Smooth muscle cell (in vitro differentiated cells): Measurements from ENCODE around the gene KANK2. TPM values are rescaled to one million over a fixed set of nuclear protein-coding genes. Genes with fewer than 3 reads are reported as not detected.
"Not testable (repeated sequence)": the region's sequence is repeated elsewhere in the genome, so short reads cannot be mapped to it uniquely, and the experiment has no call there.

Experiments used
- DNase-seq: peaks from one replicate; lab custom pipeline; 2025; ENCODE audit not compliant: unreplicated experiment; lab: John Stamatoyannopoulos, UW
- H2AFZ ChIP-seq: fragments of 200-600 bp; sonication (generic); 2 replicates; pipeline ENCODE4 v1.6.0; 2016; ENCODE audit warnings: antibody characterized with exemption, low read depth, mild to moderate bottlenecking
- H3F3A ChIP-seq: fragments of 200-600 bp; sonication (generic); 2 replicates; pipeline ENCODE4 v1.6.0; 2017; ENCODE audit warnings: antibody characterized with exemption, low read depth
- H3K27ac ChIP-seq: fragments of 200-600 bp; sonication (generic); 2 replicates; pipeline ENCODE4 v1.5.1; 2016; ENCODE audit warnings: low read depth, mild to moderate bottlenecking
- H3K27me3 ChIP-seq: fragments of 200-600 bp; sonication (generic); 2 replicates; pipeline ENCODE4 v1.6.1; 2016; ENCODE audit warnings: low read depth, mild to moderate bottlenecking
- H3K36me3 ChIP-seq: fragments of 200-600 bp; sonication (generic); 2 replicates; pipeline ENCODE4 v1.5.1; 2016; ENCODE audit warnings: low read depth
- H3K4me1 ChIP-seq: fragments of 200-600 bp; sonication (generic); 2 replicates; pipeline ENCODE4 v1.5.1; 2016; ENCODE audit warnings: low read depth
- H3K4me2 ChIP-seq: fragments of 200-600 bp; sonication (generic); 2 replicates; pipeline ENCODE4 v1.6.0; 2016; ENCODE audit warnings: mild to moderate bottlenecking
- H3K4me3 ChIP-seq: fragments of 200-600 bp; sonication (generic); 2 replicates; pipeline ENCODE4 v1.5.1; 2016; ENCODE audit warnings: mild to moderate bottlenecking
- H3K79me2 ChIP-seq: fragments of 200-600 bp; sonication (generic); 2 replicates; pipeline ENCODE4 v1.6.0; 2016; ENCODE audit warnings: low read depth, mild to moderate bottlenecking
- H3K9ac ChIP-seq: fragments of 200-600 bp; sonication (generic); 2 replicates; pipeline ENCODE4 v1.6.0; 2016; ENCODE audit warnings: low read depth
- H3K9me3 ChIP-seq: fragments of 200-600 bp; sonication (generic); replicated peaks from 2 replicates; pipeline ENCODE4 v1.5.1; 2016; ENCODE audit warnings: low read depth
- H4K20me1 ChIP-seq: fragments of 200-600 bp; sonication (generic); 2 replicates; pipeline ENCODE4 v1.6.0; 2016; ENCODE audit warnings: low read depth
- CTCF ChIP-seq: fragments of 200-600 bp; sonication (generic); IDR thresholded peaks from 2 replicates; pipeline ENCODE4 v1.5.1; 2017; ENCODE audit warnings: borderline replicate concordance, mild to moderate bottlenecking, antibody characterized with exemption; ENCODE audit not compliant: insufficient read depth, poor library complexity, severe bottlenecking
- WGBS: methylation state at CpG from one replicate; pipeline ENCODE4 v1.1.7; 2016; ENCODE audit warnings: low lambda C conversion rate; 5-methylcytosine and 5-hydroxymethylcytosine counted together
- polyA plus RNA-seq: library from polyadenylated mRNA; unstranded; fragments of >200 nt; fragmentation: Nextera tagmentation; extraction: Ambion mirVana; gene quantifications from 2 replicates; pipeline ENCODE4 v1.2.1, GENCODE V29; 2016
- total RNA-seq: library from RNA; depleted of rRNA; stranded (reverse); fragments of >200 nt; gene quantifications from 2 replicates; pipeline ENCODE4 v1.2.3, GENCODE V29; 2014

Gene KANK2
- total and polyA plus RNA-seq, 2 experiments from 2014 or later: 28.1 to 32.0 TPM

- Histone ChIP-seq H2AFZ (no peak overlapping the region), H3F3A (peaks cover 5% of the 10 kb centered on the region), H3K36me3 (peaks cover 4% of the 10 kb centered on the region), H3K4me3 (no peak overlapping the region), H3K27ac (no peak overlapping the region), H4K20me1 (no peaks in the 10 kb centered on the region), H3K4me1 (no peaks in the 10 kb centered on the region), H3K9me3 (no peaks in the 10 kb centered on the region), H3K79me2 (peaks cover 19% of the 10 kb centered on the region), H3K4me2 (no peak overlapping the region), H3K9ac (no peak overlapping the region), H3K27me3 (no peaks in the 10 kb centered on the region)
- DNase-seq: no peak
- no peak for TF ChIP-seq CTCF
- 84% methylated on average over 11 of the region's 11 CpGs for WGBS
Measured at GRCh38 chr19:11179716-11180297, 17.5 kb downstream of the KANK2 start.

GRCh38 chr19:11179145-11179465 lies 18.2 kb downstream of the KANK2 start:
- not testable (repeated sequence) for H3K4me2 ChIP-seq

GRCh38 chr19:11177592-11177991 lies 19.8 kb downstream of the KANK2 start:
- H3K4me3 ChIP-seq: no peak overlapping the region
- no peak overlapping the region for H3K4me2 ChIP-seq
- H3K4me1 ChIP-seq: no peaks in the 10 kb centered on the region
- H3K9ac ChIP-seq: no peak overlapping the region
- H3K9me3 ChIP-seq: no peaks in the 10 kb centered on the region
- H3K36me3 ChIP-seq: no peaks in the 10 kb centered on the region
- no peak for TF ChIP-seq CTCF
- DNase-seq: no peak
- no peaks in the 10 kb centered on the region for H4K20me1 ChIP-seq
- no peak overlapping the region for H2AFZ ChIP-seq
- H3F3A ChIP-seq: peaks cover 5% of the 10 kb centered on the region
- no peak overlapping the region for H3K27ac ChIP-seq
- 95% methylated on average over 9 of the region's 9 CpGs for WGBS
- H3K27me3 ChIP-seq: no peaks in the 10 kb centered on the region
- H3K79me2 ChIP-seq: peaks cover 5% of the 10 kb centered on the region

More at GRCh38 chr19:11179145-11179465, 18.2 kb downstream of the KANK2 start:
- not testable (repeated sequence) for H4K20me1 ChIP-seq, H3K9ac ChIP-seq, DNase-seq, H3K27me3 ChIP-seq, H3K36me3 ChIP-seq, H2AFZ ChIP-seq, H3F3A ChIP-seq, H3K4me3 ChIP-seq, H3K27ac ChIP-seq, H3K4me1 ChIP-seq, H3K9me3 ChIP-seq
- WGBS: 94% methylated on average over 9 of the region's 9 CpGs
- H3K79me2 ChIP-seq: peaks cover 14% of the 10 kb centered on the region

- no peaks in the 10 kb centered on the region for H4K20me1 ChIP-seq
- H2AFZ ChIP-seq: no peak overlapping the region
- whole genome bisulfite sequencing: 96% methylated on average over 18 of the region's 18 CpGs
- H3K27ac ChIP-seq: no peak overlapping the region
- peaks cover 5% of the 10 kb centered on the region for H3K79me2 ChIP-seq
- no peak for TF ChIP-seq CTCF
- H3K27me3 ChIP-seq: no peaks in the 10 kb centered on the region
- H3K4me2 ChIP-seq: no peak overlapping the region
- DNase-seq: no peak
- no peaks in the 10 kb centered on the region for H3K4me1 ChIP-seq
- no peak overlapping the region for H3K4me3 ChIP-seq
- no peaks in the 10 kb centered on the region for H3K36me3 ChIP-seq
- H3K9ac ChIP-seq: no peak overlapping the region
- peaks cover 5% of the 10 kb centered on the region for H3F3A ChIP-seq
- H3K9me3 ChIP-seq: no peaks in the 10 kb centered on the region
Measured at GRCh38 chr19:11176466-11177193, 20.7 kb downstream of the KANK2 start.
